Measurements from ENCODE around the gene DGCR2.

- TF ChIP-seq, protein P1, sequence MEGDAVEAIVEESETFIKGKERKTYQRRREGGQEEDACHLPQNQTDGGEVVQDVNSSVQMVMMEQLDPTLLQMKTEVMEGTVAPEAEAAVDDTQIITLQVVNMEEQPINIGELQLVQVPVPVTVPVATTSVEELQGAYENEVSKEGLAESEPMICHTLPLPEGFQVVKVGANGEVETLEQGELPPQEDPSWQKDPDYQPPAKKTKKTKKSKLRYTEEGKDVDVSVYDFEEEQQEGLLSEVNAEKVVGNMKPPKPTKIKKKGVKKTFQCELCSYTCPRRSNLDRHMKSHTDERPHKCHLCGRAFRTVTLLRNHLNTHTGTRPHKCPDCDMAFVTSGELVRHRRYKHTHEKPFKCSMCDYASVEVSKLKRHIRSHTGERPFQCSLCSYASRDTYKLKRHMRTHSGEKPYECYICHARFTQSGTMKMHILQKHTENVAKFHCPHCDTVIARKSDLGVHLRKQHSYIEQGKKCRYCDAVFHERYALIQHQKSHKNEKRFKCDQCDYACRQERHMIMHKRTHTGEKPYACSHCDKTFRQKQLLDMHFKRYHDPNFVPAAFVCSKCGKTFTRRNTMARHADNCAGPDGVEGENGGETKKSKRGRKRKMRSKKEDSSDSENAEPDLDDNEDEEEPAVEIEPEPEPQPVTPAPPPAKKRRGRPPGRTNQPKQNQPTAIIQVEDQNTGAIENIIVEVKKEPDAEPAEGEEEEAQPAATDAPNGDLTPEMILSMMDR (IDR thresholded peaks at IDR 0.05) = no peak
- no peak for TF ChIP-seq POLR2A (IDR thresholded peaks at IDR 0.05)
Observed at GRCh38 chr22:19016081-19016766, 106.0 kb downstream of the DGCR2 start.
